IPS-NIHi7 (cell line): ENCODE measurements around the gene ESPL1.
"Not testable (repeated sequence)": the region's sequence is repeated elsewhere in the genome, so short reads cannot be mapped to it uniquely, and the experiment has no call there.

Source experiments
- DNase-seq: peaks from one replicate; pipeline ENCODE4 v3.0.0; 2012; ENCODE audit warnings: mixed read lengths; ENCODE audit errors: extremely low spot score

The ESPL1 gene

GRCh38 chr12:53299101-53299453 is 31.0 kb downstream of the ESPL1 start:
- DNase-seq, result no peak

GRCh38 chr12:53299454-53300180 is 31.5 kb downstream of the ESPL1 start, which contains the start of gene MYG1:
TSS of gene MYG1 (plus strand) at chr12:53299695. CDS start at chr12:53299738, 43 bp downstream.
- DNase-seq, result peak; percentile 91

- no peak for DNase-seq
These were observed 32.1 kb downstream of the ESPL1 start for GRCh38 chr12:53300187-53300586.

- no peak for DNase-seq
These were observed 34.8 kb downstream of the ESPL1 start for GRCh38 chr12:53302903-53303302.

- no peak for DNase-seq
These were observed 38.7 kb downstream of the ESPL1 start for GRCh38 chr12:53306826-53307225.

DNA sequence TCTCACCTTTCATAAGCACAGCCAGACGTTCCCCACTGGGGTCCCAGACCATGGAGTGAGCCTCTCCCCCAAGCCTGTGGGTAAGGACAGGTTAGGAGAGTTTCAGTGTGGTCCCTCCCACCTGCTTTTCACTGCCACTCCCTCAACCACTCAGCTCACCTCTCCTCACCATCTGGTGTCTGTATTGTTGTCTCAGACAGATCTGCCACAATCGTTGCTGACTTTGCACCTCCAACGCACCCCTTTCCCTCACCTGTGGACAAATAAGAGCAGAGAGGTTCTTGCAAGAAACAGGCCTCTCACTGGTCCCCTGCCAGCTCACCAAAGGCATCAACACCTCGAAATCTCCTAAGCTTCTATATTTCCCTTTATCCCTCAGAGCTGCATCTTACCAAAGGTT is 40.2 kb downstream of the ESPL1 start:
- no peak for DNase-seq

DNA sequence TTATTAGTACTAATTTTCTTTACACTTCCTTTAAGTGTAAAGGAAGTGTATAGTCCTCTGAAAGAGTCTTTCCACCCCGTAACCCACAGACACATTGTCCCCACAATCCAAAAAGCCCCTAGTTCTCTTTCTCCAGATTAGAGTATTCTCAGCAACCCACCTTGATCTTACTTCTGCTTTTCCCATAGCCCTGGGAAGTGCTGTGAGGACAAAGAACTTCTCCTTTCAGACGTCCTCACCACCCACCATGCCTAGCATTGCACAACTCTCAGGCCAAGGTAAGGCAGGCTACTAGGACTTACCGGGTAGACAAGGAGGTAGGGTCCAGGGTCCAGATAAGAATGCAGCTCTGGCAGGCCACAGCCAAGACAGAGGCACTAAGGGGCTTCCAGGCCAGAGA is 45.9 kb downstream of the ESPL1 start:
- no peak for DNase-seq

GRCh38 chr12:53320352-53321195 is 52.5 kb downstream of the ESPL1 start:
- no peak for DNase-seq

DNA sequence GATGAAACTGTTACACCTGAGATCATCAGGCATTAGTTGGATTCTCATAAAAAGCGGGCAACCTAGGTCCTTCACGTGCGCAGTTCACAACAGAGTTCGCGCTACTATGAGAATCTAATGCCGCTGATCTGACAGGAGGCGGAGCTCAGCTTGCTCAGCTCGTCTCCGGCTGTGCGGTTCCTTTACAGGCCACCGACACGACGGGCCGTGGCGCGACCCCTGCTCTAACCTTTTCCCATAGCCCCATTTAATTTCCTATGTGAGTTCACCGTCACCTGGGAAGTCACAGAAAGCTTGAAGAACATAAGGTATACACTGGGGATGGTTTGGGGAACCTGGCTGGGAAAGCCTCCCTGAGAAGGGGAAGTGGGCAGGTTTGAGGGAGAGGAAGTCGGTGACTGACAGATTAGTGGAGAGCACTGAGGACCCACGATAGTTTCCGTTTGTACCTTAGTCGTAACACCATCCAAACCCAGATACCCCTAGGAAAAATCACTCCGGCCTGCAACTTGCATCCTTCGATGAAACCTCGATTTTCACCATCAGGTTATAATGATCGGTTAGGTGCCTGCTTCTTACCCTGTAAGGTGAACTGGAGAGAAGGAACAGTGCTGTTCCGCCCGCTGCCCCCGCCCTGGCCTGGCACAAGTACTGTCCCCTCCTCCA is 56.1 kb downstream of the ESPL1 start:
- DNase-seq, result no peak

- DNase-seq, result peak; percentile 92
These were observed 56.8 kb downstream of the ESPL1 start for GRCh38 chr12:53324779-53325510.

- DNase-seq, result peak; percentile 56
These were observed 57.5 kb downstream of the ESPL1 start for GRCh38 chr12:53325511-53326061.

DNA sequence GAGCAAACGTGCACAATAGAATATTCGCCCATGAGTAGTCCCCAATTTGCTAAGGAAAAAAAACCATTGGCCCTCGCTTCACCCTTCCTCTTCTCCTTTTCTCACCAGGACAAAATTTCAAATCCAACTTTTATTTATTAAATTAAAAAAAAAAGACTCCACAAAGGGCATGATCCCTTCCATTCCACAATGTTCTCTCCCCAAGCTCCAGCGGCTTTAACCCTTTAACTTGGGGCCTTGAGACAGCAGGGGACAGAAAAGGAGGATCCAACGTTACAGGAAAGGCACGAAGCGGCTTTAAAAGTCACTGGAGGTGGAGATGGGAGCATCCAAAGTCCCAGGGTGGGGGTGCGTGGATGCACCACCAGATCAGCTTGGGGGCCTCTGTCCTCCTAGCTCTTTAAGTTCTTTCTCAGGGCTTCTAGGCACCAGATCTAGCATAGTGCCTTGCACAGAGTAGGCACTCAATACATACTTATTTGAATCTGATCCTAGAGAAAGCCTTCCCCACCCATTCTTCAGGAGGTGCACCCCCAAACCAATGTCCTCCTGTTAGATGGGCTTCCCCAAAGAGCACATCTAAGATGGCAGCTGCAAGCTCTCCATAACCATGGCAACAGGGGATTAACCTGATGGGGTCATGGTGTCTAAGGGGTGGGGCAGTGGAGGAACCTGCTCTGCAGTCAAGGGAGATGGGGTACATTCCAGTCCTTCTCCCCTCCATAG is 58.5 kb downstream of the ESPL1 start:
- DNase-seq, result no peak

DNA sequence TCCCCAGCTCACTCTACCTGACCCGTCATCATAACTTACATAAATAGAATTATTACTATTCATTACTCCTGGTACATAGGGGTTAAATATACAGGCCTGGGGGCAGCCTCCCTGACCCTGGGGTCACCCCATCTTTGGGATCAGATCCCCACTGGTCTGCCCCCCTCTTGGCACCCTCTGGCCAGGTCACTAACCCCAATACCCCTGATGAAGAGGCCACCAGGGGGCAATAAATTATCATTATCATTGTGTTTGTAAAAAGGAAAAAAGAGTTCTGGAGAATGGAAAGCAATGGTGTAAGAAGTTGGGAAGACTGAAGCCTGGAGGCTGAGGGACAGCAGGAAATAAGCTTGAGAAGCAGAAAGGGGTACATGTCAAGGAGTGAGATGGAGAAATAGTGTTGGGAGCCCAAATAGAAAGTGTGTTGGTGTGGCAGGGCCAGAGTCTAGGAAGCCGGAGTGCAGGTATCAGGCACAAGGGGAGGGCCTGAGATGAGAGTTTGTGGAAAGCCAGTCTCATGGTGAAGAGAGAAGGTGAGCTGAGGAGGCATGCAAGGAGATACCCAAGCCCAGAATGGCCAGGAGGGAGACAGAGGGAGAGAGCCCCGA is 59.4 kb downstream of the ESPL1 start:
- DNase-seq, result no peak

DNA sequence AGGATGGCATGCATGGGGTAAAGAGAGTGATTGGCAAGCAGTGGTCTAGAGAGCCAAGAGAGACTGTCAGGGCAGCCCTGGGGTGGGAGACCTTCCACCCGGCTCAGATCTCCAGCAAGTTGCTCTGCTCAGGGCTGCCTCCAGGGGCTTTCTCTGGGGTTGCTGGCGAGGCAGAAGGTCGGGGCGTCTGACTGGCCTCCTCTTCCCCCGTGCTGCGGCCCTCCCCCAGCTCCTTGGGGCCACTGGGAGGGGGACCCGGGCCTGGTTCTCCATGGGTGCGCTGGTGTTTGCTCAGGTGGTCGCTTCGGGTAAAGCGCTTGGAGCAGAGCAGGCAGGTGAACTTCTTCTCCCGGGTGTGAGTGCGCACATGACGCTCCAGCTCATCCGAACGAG is 59.9 kb downstream of the ESPL1 start:
- DNase-seq, result peak; percentile 64

- DNase-seq, result no peak
These were observed 62.6 kb downstream of the ESPL1 start for GRCh38 chr12:53330671-53331070.

- DNase-seq, result not testable (repeated sequence)
These were observed 64.2 kb downstream of the ESPL1 start for GRCh38 chr12:53332339-53332738.

- DNase-seq, result no peak
These were observed 64.6 kb downstream of the ESPL1 start for GRCh38 chr12:53332744-53333143.

- no peak for DNase-seq
These were observed 65.2 kb downstream of the ESPL1 start for GRCh38 chr12:53333289-53333688.

- DNase-seq, result no peak
These were observed 65.7 kb downstream of the ESPL1 start for GRCh38 chr12:53333845-53334244.

- DNase-seq, result no peak
These were observed 66.7 kb downstream of the ESPL1 start for GRCh38 chr12:53334822-53335221.
